ENCODE results near the gene MTREX.
A peak's percentile ranks its signal among the peaks of the same experiment; 100 is the strongest.

MTREX gene

DNA sequence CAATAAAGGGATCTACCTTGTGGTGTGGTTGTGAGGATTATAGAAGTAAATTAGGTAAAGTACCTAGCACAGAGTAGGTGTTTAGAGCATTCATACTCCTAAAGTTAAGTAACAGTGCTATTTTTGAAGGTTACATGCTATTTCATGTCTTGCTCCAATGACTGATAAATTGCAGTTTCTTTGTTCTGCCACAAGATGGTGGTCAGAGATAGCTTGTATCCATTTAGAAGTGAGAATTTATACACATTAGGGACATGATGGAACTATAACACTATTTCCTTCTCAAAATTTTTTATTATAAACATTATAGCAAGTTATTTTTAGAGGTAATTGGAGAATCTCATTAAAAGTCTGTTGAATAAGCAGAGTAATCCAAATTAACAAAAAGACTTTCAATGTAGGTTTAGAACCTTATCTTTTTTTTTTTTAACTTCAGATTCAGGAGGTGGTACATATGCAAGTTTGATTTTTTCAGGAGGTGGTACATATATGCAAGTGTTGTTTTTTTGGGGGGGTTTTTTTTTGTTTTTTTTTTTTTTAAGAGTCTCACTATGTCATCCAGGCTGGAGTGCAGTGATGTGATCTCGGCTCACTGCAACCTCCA is 17.1 kb downstream of the MTREX start:
- no peak for DNase-seq (ENCODE audit: low read depth in 2 of 2)

DNA sequence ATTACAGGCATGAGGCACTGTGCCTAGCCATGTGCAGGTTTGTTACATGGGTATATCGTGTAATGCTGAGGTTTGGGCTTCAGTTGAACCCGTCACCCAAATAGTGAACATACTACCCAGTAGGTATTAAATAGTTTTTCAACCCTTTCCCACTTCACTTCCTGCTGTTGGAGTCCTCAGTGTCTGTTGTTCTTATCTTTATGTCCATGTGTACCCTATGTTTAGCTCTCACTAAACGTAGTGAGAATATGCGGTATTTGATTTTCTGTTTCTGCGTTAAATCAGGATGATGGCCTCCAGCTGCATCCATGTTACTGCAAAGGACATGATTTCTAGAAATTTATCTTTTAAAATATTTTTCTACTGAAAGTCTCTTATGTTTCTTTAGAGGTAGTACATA is 17.8 kb downstream of the MTREX start:
- DNase-seq (ENCODE audit: low read depth in 2 of 2) = no peak

DNA sequence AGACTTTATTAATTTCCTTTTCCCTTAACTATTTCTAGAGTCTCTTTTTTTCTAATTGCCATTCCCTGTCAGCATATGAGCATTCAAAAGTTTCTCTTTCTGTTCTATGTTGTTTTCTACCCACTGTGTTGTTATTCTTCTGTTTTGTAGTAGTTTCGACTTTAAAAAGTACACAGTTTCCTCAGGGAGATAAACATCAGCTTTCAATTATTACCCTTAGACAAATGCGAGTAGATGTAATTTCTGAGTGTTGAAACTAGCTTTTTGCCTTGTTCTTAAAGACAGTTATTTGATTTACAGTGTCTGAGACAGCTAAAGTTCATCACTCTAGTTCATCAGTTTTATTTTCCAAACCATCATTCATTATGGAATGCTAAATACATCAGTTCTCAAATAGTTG is 19.5 kb downstream of the MTREX start:
- DNase-seq (ENCODE audit: low read depth in 2 of 2) = no peak

DNA sequence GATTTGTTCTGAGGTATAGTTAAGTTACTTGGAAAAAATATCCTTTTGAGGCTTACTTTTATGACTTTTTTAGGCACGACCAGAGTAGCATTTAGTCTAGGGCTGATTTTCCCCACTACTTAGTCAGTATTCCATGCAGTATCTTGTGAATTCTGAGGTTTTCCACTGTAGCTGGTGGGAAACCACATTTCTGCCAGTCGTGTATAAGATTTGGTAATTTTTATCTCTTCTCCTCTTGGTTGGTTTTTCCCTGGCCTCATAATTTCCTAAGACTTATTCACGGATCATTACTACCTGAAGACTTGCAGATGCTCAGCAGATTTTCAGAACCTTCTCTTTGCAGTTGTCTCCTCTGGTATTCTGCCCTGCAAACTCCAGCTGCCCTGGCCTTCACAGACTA is 23.5 kb downstream of the MTREX start:
- no peak for DNase-seq (ENCODE audit: low read depth in 2 of 2)

DNA sequence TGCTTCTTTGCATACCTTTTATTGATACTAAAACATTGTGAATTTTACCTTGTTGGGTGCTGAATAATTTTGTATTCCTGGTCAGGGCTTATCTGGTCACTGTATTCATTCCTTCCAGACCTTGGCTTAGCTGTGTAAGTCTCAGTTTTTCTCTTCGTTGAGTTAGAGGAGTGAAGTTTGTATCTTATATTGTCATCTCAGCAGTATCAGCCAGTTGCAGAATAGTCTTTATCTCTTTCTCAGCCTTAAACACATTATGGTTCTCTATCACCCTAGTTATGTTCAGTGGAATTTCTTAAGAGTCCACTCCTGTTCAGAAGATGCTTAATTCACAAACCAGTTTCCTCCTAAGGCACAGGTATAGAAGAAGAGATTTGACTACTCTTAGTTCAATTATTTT is 25.2 kb downstream of the MTREX start:
- DNase-seq (ENCODE audit: low read depth in 2 of 2) = no peak

DNA sequence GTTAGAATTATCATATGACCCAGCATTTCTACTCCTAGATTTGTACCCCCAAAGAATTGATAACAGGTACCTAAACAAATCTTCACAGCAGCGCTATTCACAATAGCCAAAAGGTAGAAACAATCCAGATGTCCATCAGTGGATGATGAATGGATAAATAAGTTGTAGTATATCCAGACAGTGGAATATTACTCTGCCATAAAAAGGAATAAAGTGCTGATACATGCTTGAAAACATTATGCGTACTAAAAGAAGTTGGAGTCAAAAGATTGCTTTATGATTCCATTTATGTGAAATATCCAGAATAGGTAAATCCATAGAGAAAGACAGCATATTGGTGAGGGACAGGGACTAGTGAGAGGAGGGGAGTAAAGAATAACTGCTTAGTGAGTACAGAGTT is 26.0 kb downstream of the MTREX start:
- DNase-seq (ENCODE audit: low read depth in 2 of 2) = no peak

DNA sequence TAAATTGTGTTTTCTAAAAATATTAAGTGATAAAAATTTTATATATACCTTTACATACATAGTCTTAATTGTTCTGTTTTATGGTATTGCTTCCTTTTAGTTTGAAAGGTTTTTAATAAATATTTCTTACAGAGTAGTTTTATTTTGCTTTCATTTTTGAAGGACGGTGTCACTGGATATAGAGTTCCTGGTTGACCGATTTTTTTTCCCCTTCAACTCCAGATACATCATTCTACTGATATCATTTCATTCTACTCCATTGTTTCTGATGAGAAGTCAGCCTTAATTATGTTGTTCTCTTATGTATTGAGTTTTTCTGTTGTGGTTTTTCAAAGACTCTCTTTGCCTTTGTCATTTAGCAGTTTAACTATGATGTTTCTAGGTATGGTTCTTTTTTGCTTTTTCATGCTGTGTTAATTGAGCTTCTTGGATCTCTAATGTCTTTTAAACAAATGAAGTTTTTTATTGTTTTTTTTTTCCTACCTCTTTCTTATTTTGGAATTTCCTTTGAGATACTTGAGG is 30.4 kb downstream of the MTREX start:
- no peak for DNase-seq (ENCODE audit: low read depth in 2 of 2)

DNA sequence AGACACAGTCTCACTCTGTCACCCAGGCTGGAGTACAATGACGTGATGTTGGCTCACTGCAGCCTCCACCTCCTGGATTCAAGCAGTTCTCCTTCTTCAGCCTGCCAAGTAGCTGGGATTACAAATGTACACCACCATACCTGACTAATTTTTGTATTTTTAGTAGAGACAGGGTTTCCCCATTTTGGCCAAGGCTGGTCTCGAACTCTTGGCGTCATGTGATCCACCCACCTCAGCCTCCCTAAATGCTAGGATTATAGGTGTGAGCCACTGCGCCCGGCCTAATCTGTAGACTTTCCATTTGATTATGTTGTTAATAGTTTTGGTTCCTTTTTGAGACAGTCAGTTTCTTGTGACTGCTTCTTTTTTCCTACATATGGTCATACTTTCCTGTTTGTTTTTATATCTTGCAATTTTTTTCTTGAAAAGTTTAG is 31.0 kb downstream of the MTREX start:
- peak; percentile 40 to 42 for DNase-seq (ENCODE audit: low read depth in 2 of 2)

DNA sequence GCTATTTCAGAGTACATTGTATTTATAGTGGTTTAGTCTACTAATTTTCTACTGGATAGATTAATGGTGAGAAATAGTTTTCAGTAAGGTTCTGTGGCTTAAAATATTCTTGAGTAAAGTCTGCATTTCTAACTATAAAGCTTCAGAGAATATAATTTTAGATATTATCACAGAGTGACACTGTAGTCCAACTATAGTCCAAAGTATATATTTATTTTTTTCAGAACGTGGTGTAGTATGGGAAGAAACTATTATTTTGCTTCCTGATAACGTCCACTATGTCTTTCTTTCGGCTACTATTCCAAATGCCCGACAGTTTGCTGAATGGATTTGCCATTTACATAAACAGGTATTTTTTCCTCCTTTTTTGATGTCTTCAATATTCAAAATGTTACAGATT is 35.3 kb downstream of the MTREX start:
- DNase-seq (ENCODE audit: low read depth in 2 of 2) = no peak

DNA sequence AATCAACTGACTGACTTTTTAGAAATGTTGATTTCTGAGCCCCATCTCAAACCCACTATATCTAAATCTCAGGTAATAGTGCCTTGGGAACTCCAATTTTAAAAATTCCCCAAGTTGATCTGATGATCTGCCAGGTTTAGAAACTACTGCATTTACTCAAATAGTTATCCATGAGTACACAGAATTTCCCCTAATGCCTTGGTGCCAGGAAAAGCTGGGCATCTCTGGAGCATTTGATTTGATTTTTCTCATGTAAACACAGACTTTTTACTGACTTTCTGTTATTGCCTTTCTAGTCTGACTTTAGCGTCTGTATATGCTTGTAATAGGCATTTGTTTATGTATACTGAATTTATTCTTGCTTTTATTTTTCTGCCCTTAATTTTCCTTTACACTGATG is 35.8 kb downstream of the MTREX start:
- DNase-seq (ENCODE audit: low read depth in 2 of 2) = no peak

DNA sequence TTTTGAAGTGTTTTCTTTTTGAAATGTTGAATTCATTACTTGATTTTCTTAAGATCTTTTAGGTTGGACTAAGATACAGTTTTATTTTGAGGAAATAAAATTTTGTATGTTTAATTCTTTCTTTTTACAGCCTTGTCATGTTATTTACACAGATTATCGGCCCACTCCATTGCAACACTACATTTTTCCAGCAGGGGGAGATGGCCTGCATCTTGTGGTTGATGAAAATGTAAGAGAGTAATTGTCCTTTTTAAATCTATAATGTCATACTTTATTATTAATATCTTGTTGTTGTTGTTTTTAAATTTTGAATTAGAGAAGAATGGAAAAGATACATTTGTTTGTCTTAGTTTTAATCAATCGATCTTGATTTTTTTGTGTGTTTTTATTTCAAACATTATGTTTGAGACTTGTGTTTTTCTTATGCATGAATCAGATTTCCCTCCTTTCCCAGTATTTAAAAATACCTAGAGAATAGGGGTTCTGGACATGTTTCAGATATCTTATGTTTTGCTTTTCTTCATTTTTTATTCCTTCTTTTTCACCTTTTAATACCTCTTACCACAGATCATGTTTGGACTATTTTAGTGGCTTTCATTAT is 36.7 kb downstream of the MTREX start:
- peak; percentile 14 to 28 for DNase-seq (ENCODE audit: low read depth in 2 of 2)

DNA sequence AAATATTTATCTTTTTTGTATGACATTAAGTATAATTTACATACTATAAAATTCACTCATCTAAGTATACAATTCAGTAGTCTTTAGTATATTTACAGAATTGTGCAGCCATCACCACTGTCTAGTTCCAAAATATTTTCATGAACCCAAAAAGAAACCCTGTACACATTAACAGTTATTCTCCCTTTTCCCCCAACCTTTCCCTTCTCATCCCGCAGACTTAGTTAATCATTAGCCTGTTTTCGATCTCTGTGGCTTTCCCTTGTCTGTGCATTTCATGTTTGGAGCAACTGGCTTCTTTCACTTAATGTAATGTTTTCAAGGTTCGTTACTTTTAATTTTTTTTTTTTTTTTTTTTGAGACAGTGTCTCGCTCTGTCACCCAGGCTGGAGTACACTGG is 37.5 kb downstream of the MTREX start:
- no peak for DNase-seq (ENCODE audit: low read depth in 2 of 2)

DNA sequence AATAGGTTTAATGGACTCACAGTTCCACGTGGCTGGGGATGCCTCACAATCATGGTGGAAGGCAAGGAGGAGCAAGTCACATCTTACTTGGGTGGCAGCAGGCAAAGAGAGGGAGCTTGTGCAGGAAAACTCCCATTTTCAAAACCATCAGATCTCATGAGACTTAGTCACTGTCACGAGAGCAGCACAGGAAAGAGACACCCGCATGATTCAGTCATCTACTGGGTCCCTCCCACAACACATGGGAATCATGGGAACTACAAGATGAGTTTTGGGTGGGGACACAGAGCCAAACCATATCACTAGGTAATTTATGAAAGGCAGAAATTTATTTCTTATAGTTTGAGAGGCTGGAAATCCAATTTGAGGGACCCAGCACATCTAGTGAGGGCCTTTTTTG is 40.0 kb downstream of the MTREX start:
- DNase-seq (ENCODE audit: low read depth in 2 of 2) = no peak

DNA sequence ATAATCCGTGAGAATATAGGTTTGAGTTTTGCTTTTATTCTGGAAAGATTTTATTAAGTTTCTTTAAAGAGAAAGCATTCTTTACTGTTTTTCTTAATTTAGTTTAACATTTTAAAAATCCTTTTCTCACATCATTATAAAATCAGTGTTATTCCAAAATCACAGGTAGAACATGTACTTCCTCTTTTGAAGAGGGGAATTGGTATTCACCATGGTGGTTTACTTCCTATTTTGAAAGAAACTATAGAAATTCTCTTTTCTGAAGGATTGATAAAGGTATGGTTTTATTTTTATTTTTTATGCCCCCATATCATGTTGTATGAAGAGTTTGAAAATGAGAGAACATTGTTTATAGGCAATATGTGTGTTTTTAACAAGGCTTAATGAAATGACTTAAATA is 43.0 kb downstream of the MTREX start:
- DNase-seq (ENCODE audit: low read depth in 2 of 2) = no peak

DNA sequence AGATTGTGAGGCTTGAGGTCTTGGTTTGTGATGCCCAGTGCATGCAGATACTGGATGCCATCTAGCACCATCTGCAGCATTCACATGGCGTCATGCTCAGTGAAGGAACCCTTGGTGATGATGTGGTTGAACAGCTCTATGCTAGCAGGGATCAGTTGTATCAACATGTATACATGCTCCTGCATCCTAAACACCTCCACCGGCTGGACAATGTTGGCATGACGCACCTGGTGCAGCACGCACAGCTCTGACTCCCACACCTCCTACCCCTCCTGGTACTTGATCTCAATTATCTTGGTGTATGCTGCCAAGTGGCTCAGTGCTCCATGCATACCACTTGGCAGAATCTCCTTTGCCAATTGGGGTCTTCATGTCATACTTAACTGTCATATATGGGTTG is 49.1 kb downstream of the MTREX start:
- DNase-seq (ENCODE audit: low read depth in 2 of 2) = no peak

DNA sequence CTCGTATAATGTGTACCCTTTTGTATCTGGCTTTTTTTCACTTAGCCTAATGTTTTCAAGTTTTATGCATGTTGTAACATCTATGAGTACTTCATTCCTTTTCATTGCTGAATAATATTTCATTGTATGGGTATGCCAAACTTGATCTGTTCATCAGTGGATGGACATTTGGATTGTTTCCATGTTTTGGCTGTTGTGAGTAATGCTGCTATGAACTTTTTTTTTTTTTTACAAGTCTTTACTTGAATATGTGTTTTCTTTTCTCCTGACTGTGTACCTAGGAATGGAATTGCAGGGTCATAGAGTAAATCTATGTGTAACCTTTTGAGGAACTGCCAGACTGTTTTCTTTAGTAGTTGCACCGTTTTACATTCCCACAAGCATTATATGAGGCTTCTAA is 52.4 kb downstream of the MTREX start:
- DNase-seq (ENCODE audit: low read depth in 2 of 2) = no peak

DNA sequence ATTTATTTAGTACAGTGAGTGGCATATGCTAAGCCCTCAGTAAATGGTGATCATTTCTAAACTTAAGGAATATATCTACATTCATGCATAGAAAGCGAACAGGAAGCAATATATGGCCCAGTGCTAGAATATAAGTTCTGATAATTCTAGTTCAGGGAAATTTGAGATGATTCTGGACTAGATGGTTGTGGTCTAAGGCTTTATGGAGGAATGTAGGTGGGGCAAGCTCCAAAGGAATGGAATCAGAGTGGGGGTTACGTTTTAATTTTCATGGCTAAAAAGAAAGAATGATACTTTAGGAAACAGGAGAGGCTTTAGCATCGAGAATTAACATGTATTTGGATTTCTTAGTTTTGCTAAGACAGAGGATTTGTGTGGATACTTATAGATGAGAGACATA is 56.1 kb downstream of the MTREX start:
- DNase-seq (ENCODE audit: low read depth in 2 of 2) = no peak

DNA sequence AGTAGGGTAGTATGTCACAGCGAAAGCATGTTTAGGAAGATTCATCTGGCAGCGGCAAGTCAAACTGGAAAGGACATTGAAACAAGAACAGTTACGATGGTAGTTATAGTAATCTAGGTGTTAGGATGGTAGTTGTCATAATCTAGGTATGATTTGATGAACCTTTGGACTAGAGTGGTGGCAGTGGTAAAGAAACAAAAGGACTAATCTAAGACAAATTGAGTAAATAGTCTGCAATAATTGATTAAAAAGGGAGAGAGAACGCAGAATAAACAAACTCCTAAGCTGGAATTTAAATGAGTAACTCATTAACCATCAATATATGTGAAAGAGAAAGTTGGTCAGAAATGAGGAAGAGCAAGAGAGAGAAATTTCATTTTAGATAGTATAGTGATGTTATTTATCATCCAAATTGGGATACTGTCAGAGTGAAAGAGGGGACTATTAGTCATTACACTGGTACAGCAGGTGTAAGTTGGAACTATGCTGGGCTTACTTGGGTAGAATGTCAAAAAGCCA is 56.8 kb downstream of the MTREX start:
- no peak for DNase-seq (ENCODE audit: low read depth in 2 of 2)

DNA sequence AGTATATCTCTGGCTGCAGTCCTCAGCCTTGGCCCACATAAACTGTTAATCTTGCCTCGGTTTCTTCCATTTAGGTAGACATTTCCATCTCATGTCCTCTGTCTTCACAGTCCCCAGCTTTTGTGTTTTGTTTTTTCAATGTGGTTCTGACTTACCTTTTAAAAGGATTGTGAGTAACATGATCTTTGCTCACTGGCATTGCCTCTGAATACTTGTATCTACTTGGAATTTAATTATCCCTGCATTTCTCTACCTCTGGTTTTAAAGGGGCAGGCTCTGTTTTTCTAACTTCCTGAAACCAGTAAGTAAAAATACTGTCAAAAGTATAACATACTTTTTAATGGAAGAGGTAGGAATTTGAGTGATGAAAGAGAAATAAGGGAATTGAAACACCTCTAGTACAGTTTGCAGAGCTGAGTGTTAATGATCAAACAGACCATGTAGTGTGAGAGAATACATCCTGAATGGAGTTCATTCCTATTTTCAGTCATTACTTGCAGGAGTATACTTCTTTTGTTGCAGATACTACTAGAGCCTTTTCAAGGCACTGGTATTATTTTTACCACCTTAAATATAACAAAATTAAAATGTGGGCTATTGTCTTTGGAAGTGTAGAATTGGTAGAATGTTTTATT is 62.6 kb downstream of the MTREX start:
- DNase-seq (ENCODE audit: low read depth in 2 of 2) = no peak

DNA sequence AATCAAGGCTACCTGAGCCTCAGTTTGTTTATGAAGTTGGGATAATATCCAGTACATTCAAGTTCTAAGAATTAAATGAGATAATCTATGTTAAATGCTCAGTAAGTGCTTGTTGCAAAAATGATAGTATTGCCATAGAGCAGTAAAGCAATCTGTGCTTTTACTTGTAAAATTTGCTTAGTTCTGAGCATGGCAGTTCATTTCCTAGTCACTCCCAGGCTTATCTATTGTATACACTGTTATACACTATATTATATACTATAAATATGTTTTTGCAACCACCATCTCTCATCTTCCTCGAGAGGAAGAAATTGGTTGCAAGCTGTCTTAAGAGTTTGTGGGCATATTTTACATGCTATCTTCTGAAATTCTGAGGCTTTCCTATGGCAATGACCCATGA is 63.4 kb downstream of the MTREX start:
- no peak for DNase-seq (ENCODE audit: low read depth in 2 of 2)

DNA sequence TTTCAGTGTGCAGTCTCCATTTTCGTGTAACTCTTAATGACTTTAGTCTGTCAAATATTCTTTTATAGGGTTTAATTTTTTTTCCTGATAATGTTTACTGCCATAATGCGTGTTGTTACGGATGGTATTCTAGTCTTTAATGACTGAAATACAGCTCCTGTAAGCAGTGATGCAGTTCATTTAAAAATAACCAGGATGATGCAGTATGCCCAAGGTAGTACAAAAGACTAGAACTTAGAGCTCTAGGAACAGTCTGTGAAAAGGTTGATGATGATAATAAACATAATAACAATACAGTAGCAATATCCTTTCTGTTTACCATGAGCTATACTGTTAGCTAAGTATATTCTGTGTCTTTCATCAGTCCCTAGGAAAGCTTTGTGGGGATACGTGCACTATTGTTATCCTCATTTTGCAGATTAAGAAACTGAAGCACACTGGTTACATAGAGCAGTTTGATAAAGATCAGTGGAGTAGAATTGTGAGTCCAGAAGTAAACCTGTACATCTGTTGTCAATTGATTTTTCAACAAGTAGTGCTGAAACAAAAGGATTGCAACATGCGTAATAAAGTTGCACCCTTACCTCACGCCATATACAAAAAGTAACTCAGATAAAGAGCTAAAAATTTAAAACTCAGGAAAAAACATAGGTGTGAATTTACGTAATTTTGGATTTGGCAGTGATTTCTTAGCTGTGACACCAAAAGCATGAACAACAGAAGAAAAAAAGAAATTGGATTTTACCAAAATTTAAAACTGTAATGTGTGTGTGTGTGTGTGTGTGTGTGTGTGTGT is 64.5 kb downstream of the MTREX start:
- DNase-seq (ENCODE audit: low read depth in 2 of 2) = no peak

DNA sequence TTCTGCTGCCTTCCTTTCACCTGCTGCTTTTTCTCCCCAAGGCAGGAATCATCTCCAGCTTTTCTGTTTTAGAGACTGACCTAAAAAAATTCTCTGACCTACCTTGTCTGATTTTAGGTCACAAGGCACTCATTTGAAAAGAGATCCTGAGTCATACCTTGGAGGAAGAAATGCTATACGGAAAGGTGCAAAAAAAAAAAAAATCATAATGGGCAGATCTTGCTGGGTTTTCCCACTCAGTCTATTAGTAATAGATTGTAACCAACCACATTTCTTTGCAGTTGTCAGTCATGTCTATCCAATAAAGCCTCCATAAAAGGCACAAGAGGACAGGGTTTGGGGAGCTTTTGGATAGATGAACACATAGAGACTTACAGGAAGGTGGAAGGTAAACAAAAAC is 70.0 kb downstream of the MTREX start:
- no peak for DNase-seq (ENCODE audit: low read depth in 2 of 2)

Data from stimulated activated CD8-positive, alpha-beta memory T cell treated with anti-CD3 and anti-CD28 coated beads, Interleukin-15, amount 100 ng/mL, for 48 hours (primary cell).